KMS-11 (cell line): ENCODE data around the gene REXO2.

Source experiments
- H2AFZ ChIP-seq: fragments of 200-600 bp; sonication (generic); 2 replicates; pipeline ENCODE4 v1.6.1; 2016; ENCODE audit warnings: antibody characterized with exemption, mixed run types, low read depth
- H3K27ac ChIP-seq: fragments of 200-600 bp; sonication (generic); 2 replicates; pipeline ENCODE4 v1.6.1; 2016; ENCODE audit warnings: mild to moderate bottlenecking, mixed run types
- H3K27me3 ChIP-seq: fragments of 200-600 bp; sonication (generic); 2 replicates; pipeline ENCODE4 v1.6.1; 2017; ENCODE audit warnings: mild to moderate bottlenecking, low read depth, mixed run types, moderate library complexity; ENCODE audit not compliant: insufficient read depth
- H3K36me3 ChIP-seq: fragments of 200-600 bp; sonication (generic); 2 replicates; pipeline ENCODE4 v1.6.1; 2017; ENCODE audit warnings: mild to moderate bottlenecking, mixed run types; ENCODE audit not compliant: insufficient read depth
- H3K4me1 ChIP-seq: fragments of 200-600 bp; sonication (generic); 2 replicates; pipeline ENCODE4 v1.6.1; 2016; ENCODE audit warnings: mild to moderate bottlenecking, low read depth, mixed run types; ENCODE audit not compliant: poor library complexity, severe bottlenecking
- H3K4me2 ChIP-seq: fragments of 200-600 bp; sonication (generic); 2 replicates; pipeline ENCODE4 v1.7.0; 2016; ENCODE audit warnings: mild to moderate bottlenecking, mixed run types
- H3K4me3 ChIP-seq: fragments of 200-600 bp; sonication (generic); IDR thresholded peaks from 2 replicates; pipeline ENCODE4 v1.6.1; 2017; ENCODE audit warnings: low read depth, low read length, mixed read lengths; ENCODE audit not compliant: insufficient read depth
- H3K79me2 ChIP-seq: fragments of 200-600 bp; sonication (generic); 2 replicates; pipeline ENCODE4 v1.6.1; 2016; ENCODE audit warnings: low read depth, mixed run types; ENCODE audit not compliant: insufficient read depth
- H3K9ac ChIP-seq: fragments of 200-600 bp; sonication (generic); 2 replicates; pipeline ENCODE4 v1.6.1; 2016; ENCODE audit warnings: mild to moderate bottlenecking, mixed run types
- H4K20me1 ChIP-seq: fragments of 200-600 bp; sonication (generic); 2 replicates; pipeline ENCODE4 v1.6.1; 2016; ENCODE audit warnings: mild to moderate bottlenecking, mixed run types; ENCODE audit not compliant: insufficient read depth
- CTCF ChIP-seq: fragments of 200-600 bp; sonication (generic); conservative IDR thresholded peaks from 2 replicates; pipeline ENCODE4 v1.6.1; 2017; ENCODE audit warnings: low read depth, mild to moderate bottlenecking, antibody characterized with exemption, low read length, moderate library complexity, mixed read lengths

Gene REXO2

GRCh38 chr11:114472661-114473060, 33.4 kb downstream of the REXO2 start:
- TF ChIP-seq CTCF: no peak
- Histone ChIP-seq H4K20me1 (no peaks in the 10 kb centered on the region), H3K4me2 (no peak overlapping the region)

GRCh38 chr11:114478001-114478410, 38.7 kb downstream of the REXO2 start:
- no peak overlapping the region for H3K4me3 ChIP-seq

More at GRCh38 chr11:114472661-114473060, 33.4 kb downstream of the REXO2 start:
- Histone ChIP-seq H3K9ac (no peak overlapping the region), H3K36me3 (no peaks in the 10 kb centered on the region), H3K4me1 (no peaks in the 10 kb centered on the region), H3K27ac (no peak overlapping the region), H2AFZ (no peak overlapping the region), H3K79me2 (no peaks in the 10 kb centered on the region), H3K4me3 (no peak overlapping the region), H3K27me3 (no peaks in the 10 kb centered on the region)

GRCh38 chr11:114478768-114479167, 39.5 kb downstream of the REXO2 start:
- no peak overlapping the region for H2AFZ ChIP-seq
- no peaks in the 10 kb centered on the region for H3K36me3 ChIP-seq
- no peak overlapping the region for H3K27ac ChIP-seq
- no peak overlapping the region for H3K4me3 ChIP-seq
- TF ChIP-seq CTCF: no peak
- no peaks in the 10 kb centered on the region for H4K20me1 ChIP-seq
- no peaks in the 10 kb centered on the region for H3K4me1 ChIP-seq
- no peaks in the 10 kb centered on the region for H3K79me2 ChIP-seq
- no peak overlapping the region for H3K9ac ChIP-seq
- no peaks in the 10 kb centered on the region for H3K27me3 ChIP-seq
- no peak overlapping the region for H3K4me2 ChIP-seq

More at GRCh38 chr11:114478001-114478410, 38.7 kb downstream of the REXO2 start:
- no peak overlapping the region for H2AFZ ChIP-seq
- no peaks in the 10 kb centered on the region for H3K27me3 ChIP-seq
- TF ChIP-seq CTCF: no peak
- H3K36me3 ChIP-seq: no peaks in the 10 kb centered on the region
- H3K4me2 ChIP-seq: no peak overlapping the region
- H4K20me1 ChIP-seq: no peaks in the 10 kb centered on the region
- no peak overlapping the region for H3K9ac ChIP-seq
- H3K79me2 ChIP-seq: no peaks in the 10 kb centered on the region
- no peak overlapping the region for H3K27ac ChIP-seq
- H3K4me1 ChIP-seq: no peaks in the 10 kb centered on the region

GRCh38 chr11:114479331-114479730, 40.1 kb downstream of the REXO2 start:
- no peaks in the 10 kb centered on the region for H3K27me3 ChIP-seq
- H3K9ac ChIP-seq: no peak overlapping the region
- no peak overlapping the region for H3K4me2 ChIP-seq
- H3K4me1 ChIP-seq: no peaks in the 10 kb centered on the region
- H4K20me1 ChIP-seq: no peaks in the 10 kb centered on the region
- no peak for TF ChIP-seq CTCF
- no peak overlapping the region for H2AFZ ChIP-seq
- no peaks in the 10 kb centered on the region for H3K79me2 ChIP-seq
- no peak overlapping the region for H3K27ac ChIP-seq
- H3K4me3 ChIP-seq: no peak overlapping the region
- no peaks in the 10 kb centered on the region for H3K36me3 ChIP-seq
